HCEC 1CT (cell line): ENCODE data around the gene SIRT5.

Experiments used
- DNase-seq: peaks from one replicate; pipeline ENCODE4 v3.0.0-alpha.2; 2017

Gene SIRT5

GRCh38 chr6:13638014-13638413 is 63.6 kb downstream of the SIRT5 start:
- DNase-seq = no peak

GRCh38 chr6:13638626-13639025 is 64.2 kb downstream of the SIRT5 start:
- DNase-seq = no peak

- DNase-seq = no peak
Measured at GRCh38 chr6:13641315-13641714, 66.9 kb downstream of the SIRT5 start.

DNA sequence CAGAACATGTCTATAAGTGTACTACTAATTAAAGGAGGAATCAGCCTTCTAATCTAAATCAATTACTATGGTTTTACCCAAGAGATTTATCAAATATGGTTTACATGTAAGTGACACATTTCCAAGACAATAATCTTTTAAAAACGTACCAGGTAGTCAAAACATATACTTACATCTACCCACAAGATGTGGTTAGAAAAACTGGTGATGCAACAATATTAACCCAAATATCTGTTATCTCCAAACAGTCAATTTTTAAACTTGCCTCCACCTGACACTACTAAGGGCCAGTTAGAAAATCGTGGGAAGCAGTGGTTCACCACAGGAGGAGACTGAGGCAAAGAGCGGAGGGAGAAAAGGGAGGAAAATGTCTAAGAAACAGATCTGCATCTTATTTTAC is 68.7 kb downstream of the SIRT5 start:
- no peak for DNase-seq

DNA sequence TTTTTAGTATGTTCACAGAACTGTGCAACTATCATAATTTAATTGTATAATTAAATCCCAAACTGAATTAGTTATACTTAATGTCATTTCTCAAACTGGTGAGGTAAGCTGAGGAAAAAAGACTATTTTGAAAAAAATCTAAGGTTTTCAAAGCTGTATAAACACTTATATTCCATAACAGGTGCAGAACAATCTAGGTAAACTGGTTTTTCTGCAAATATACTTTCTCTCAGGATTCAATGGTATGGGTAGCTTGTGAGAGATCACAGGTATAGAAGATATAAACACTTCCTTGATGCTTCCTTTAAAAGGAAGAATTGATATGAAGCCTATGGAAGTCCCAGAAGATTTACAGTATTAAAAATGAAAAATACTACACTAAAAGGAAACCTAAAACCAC is 74.4 kb downstream of the SIRT5 start:
- no peak for DNase-seq

GRCh38 chr6:13649393-13649792 is 75.0 kb downstream of the SIRT5 start:
- no peak for DNase-seq

GRCh38 chr6:13653296-13653695 is 78.9 kb downstream of the SIRT5 start:
- no peak for DNase-seq

- no peak for DNase-seq
Measured at GRCh38 chr6:13654496-13654895, 80.1 kb downstream of the SIRT5 start.

DNA sequence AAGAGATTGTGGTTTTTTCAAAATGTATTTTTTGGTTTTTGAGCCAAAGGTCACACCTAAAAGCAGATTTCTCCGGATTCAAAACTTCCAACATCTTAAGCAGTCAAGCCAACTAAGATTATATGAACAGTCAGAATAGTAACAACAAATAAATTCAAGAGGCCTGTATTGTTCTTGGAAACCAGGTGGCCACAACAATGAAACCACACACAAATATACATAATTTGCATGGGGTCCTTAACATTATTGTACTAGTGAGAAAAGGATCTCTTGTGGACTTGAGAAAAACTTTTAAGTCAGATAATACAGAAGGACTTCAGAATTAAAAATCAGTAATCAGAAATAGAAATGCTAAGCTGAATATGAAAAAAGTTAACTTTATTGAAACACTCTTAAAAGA is 81.3 kb downstream of the SIRT5 start:
- no peak for DNase-seq

GRCh38 chr6:13660273-13660672 is 85.9 kb downstream of the SIRT5 start:
- DNase-seq = no peak

DNA sequence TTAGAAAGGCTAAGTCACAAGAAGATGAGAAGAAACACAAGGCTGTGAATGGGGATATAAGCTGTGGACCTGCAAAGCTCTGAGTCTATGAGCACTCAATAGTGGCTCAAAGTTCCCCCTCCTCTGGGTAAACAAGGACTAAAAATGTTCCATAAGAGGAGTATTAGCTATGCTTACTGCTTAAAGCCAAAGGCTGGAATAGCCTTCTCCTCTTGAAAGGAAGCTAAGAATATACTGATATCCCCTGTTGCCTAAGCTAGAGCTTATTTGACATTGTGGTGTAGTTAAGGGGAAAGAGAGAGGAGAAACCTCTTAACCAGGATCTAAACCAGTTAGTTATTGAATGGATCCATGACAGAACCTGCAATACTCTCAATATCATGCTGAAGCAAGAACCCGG is 86.5 kb downstream of the SIRT5 start:
- DNase-seq = no peak

- DNase-seq = no peak
Measured at GRCh38 chr6:13661647-13662046, 87.2 kb downstream of the SIRT5 start.

DNA sequence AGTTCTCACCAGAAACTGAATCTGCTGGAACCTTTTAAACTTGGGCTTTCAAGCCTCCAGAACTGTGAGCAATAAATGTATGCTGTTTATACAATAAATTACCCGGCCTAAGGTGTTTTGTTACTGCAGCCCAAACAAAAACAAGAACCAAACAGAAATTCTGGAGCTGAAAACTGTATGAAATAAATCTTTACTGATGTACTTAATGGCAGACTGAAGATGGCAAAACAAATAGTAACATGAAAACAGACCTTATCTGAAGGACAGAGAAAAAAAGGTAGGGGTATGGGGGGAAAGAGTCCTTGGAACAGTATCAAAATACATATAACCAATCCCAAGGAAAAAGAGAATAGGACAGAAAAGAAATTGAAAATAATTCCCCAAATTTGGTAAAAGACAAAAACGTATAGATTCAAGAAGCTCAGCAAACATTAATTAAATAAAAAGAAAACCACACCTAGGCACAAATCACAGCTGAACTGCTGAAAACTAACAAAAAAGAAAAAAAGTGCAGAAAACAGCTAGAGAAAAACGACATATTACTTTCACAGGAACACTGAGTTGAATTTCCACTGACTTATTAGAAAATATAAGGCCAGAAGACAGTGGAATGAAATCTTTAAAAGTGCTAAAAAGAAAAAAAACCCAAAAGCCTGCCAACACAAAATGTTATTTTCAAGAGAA is 88.4 kb downstream of the SIRT5 start:
- no peak for DNase-seq

GRCh38 chr6:13663986-13664385 is 89.6 kb downstream of the SIRT5 start:
- DNase-seq = no peak
